Heart left ventricle (tissue), 13 donors: ENCODE data around the gene RGS2.

Experiments
- POLR2A ChIP-seq, 2 donors: fragments of 450-650 bp; IDR thresholded peaks; one replicate each; pipeline ENCODE4 v1.6.1; 2017; ENCODE audit warnings: antibody characterized with exemption in 2 of 2, mild to moderate bottlenecking in 2 of 2, moderate library complexity in 2 of 2
- TF ChIP-seq, protein P1 (sequence below), 12 donors: fragments of 200-600 bp; sonication (generic) in 4 of 12; IDR thresholded peaks; one replicate each; pipeline versions ENCODE4 v1.5.0 to v1.8.0; 2018 to 2022; ENCODE audit warnings: antibody characterized with exemption in 12 of 12, mild to moderate bottlenecking in 5 of 12
- donor health status: ischemic (EF 13 %, LVEDD 7.1; RV severe dilation, severe dysfunction).
- donor health status: DM: no; HTN: yes; CAD: no.
- donor health status: DM: no; HTN: no; CAD: no.
- donor health status: ischemic (EF 25% LVEDD 6.9; RV normal size, moderate dysfunction).
- donor health status: ischemic (EF 25% LVEDD 5.7; RV mildly dilated, moderate dysfunction).
- donor health status: ischemic (EF 35%, LVEDD 5.7; RV mildly dilated, moderate dysfunction).
- donor health status: nonischemic (EF 11% LVEDD 7.7; RV severe dilation, severe dysfunction).
- donor health status: DM: yes; HTN: yes; CAD: no.
- donor health status: PGD.
- donor health status: ischemic (EF 29% LVEDD 5.4; RV normal size, mild dysfunction).
- donor health status: nonischemic (EF 23%, LVEDD 6.1; RV moderate dilation, normal function).

DNA sequence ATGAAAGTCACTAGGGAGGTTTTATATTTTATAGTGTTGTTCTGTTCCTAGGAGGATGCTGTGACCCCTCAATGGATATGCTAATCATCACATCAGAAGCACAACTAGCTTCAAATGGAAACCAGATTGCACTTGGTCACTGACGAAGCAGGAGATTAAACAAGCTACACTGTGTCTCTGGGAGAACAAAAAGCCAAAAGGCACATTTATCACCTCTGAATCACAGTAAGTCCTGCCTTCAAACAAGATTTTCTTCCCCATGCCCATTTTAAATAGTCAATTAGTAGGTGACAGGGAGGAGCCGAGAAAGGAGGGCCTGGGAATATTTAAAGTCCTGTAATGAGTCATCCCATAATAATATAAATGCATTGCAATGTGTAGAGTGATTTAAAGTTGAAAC, 38.1 kb downstream of the RGS2 start:
- TF ChIP-seq, protein P1, sequence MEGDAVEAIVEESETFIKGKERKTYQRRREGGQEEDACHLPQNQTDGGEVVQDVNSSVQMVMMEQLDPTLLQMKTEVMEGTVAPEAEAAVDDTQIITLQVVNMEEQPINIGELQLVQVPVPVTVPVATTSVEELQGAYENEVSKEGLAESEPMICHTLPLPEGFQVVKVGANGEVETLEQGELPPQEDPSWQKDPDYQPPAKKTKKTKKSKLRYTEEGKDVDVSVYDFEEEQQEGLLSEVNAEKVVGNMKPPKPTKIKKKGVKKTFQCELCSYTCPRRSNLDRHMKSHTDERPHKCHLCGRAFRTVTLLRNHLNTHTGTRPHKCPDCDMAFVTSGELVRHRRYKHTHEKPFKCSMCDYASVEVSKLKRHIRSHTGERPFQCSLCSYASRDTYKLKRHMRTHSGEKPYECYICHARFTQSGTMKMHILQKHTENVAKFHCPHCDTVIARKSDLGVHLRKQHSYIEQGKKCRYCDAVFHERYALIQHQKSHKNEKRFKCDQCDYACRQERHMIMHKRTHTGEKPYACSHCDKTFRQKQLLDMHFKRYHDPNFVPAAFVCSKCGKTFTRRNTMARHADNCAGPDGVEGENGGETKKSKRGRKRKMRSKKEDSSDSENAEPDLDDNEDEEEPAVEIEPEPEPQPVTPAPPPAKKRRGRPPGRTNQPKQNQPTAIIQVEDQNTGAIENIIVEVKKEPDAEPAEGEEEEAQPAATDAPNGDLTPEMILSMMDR (IDR thresholded peaks at IDR 0.05) = no peak
- TF ChIP-seq POLR2A (IDR thresholded peaks at IDR 0.05) = no peak
